Osteoblast (primary cell): Measurements from ENCODE around the gene RBP5. TPM values are rescaled to one million over a fixed set of nuclear protein-coding genes. Genes with fewer than 3 reads are reported as not detected.

Experiments
- DNase-seq: peaks from one replicate; pipeline ENCODE4 v3.0.0; 2011; ENCODE audit warnings: low spot score, mixed read lengths; ENCODE audit not compliant: insufficient read length; ENCODE audit errors: missing footprints
- H2AFZ ChIP-seq: 2 replicates; pipeline ENCODE4 v1.6.0; 2011; ENCODE audit warnings: mild to moderate bottlenecking, low read length
- H3K27ac ChIP-seq: 2 replicates; pipeline ENCODE4 v1.5.1; 2011; ENCODE audit warnings: mild to moderate bottlenecking, low read depth, low read length, moderate library complexity
- H3K27me3 ChIP-seq: 2 replicates; pipeline ENCODE4 v1.6.0; 2012; ENCODE audit warnings: mild to moderate bottlenecking, control low read depth, inconsistent platforms, low read length, moderate library complexity; ENCODE audit not compliant: insufficient read depth
- H3K36me3 ChIP-seq: 2 replicates; pipeline ENCODE4 v1.5.1; 2011; ENCODE audit warnings: mild to moderate bottlenecking, low read length, control low read depth, moderate library complexity; ENCODE audit not compliant: insufficient read depth
- H3K4me1 ChIP-seq: 2 replicates; pipeline ENCODE4 v1.5.1; 2011; ENCODE audit warnings: mild to moderate bottlenecking, low read length, control low read depth, moderate library complexity; ENCODE audit not compliant: insufficient read depth
- H3K4me2 ChIP-seq: 2 replicates; pipeline ENCODE4 v1.6.0; 2011; ENCODE audit warnings: mild to moderate bottlenecking, low read length; ENCODE audit not compliant: insufficient read depth
- H3K4me3 ChIP-seq: fragments of 200-600 bp; sonication (generic); 3 replicates; pipeline ENCODE4 v1.5.1; 2012; ENCODE audit warnings: mild to moderate bottlenecking, low read length, inconsistent platforms; ENCODE audit not compliant: insufficient read depth
- H3K79me2 ChIP-seq: 2 replicates; pipeline ENCODE4 v1.6.0; 2012; ENCODE audit warnings: mild to moderate bottlenecking, low read length, control low read depth, inconsistent platforms; ENCODE audit not compliant: insufficient read depth
- H3K9me3 ChIP-seq: 2 replicates; pipeline ENCODE4 v1.5.1; 2011; ENCODE audit warnings: low read depth, low read length, control low read depth
- H4K20me1 ChIP-seq: 2 replicates; pipeline ENCODE4 v1.6.0; 2012; ENCODE audit warnings: mild to moderate bottlenecking, low read length, control low read depth; ENCODE audit not compliant: insufficient read depth
- CTCF ChIP-seq: IDR thresholded peaks from 2 replicates; pipeline ENCODE4 v1.5.1; 2011; ENCODE audit warnings: mild to moderate bottlenecking, low read depth, low read length, moderate library complexity; ENCODE audit errors: extremely low read depth
- small RNA-seq: library from RNA; depleted of rRNA; stranded (forward); fragments of <200 nt; gene quantifications from one replicate; pipeline ENCODE3, GENCODE V24; 2012
- total RNA-seq: library from RNA; depleted of rRNA; stranded (reverse); fragments of >200 nt; gene quantifications from 2 replicates; pipeline ENCODE4 v1.2.3, GENCODE V29; 2012

RBP5 gene
- total RNA-seq, 1 donor: not detected

GRCh38 chr12:7075518-7075917 lies 53.2 kb downstream of the RBP5 start:
- no peak overlapping the region for H3K4me2 ChIP-seq
- peaks cover 29% of the 10 kb centered on the region for H3K4me1 ChIP-seq
- no peaks in the 10 kb centered on the region for H3K79me2 ChIP-seq
- H2AFZ ChIP-seq: no peak overlapping the region
- no peaks in the 10 kb centered on the region for H4K20me1 ChIP-seq
- no peak for DNase-seq
- TF ChIP-seq CTCF: no peak
- no peak overlapping the region for H3K27ac ChIP-seq
- H3K27me3 ChIP-seq: no peaks in the 10 kb centered on the region
- H3K4me3 ChIP-seq: no peak overlapping the region
- peaks cover 4% of the 10 kb centered on the region for H3K36me3 ChIP-seq
- no peaks in the 10 kb centered on the region for H3K9me3 ChIP-seq

DNA sequence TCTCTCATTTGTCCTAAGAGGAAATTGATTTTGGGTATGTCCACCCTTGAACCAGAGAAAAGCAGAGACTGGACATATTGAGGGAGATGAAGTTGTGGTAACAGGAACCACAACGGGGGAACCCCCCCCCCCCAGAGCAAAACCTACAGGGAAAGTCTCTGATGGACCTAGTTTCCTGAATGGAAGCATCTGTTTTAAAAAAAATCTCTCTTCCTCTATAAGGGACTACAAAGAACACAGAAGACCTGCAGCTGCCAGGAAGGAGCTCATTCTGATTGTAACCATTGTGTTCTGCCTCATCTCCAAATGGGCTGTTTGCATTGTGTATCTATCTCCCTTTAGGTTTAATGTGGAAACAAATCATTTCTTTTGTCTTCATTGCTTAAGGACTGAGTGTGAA lies 54.7 kb downstream of the RBP5 start:
- H3K4me3 ChIP-seq: no peak overlapping the region
- no peaks in the 10 kb centered on the region for H3K27me3 ChIP-seq
- peaks cover 17% of the 10 kb centered on the region for H3K4me1 ChIP-seq
- no peaks in the 10 kb centered on the region for H4K20me1 ChIP-seq
- H3K9me3 ChIP-seq: no peaks in the 10 kb centered on the region
- no peak overlapping the region for H3K4me2 ChIP-seq
- no peak for TF ChIP-seq CTCF
- H3K27ac ChIP-seq: no peak overlapping the region
- H3K79me2 ChIP-seq: no peaks in the 10 kb centered on the region
- H3K36me3 ChIP-seq: no peaks in the 10 kb centered on the region
- no peak overlapping the region for H2AFZ ChIP-seq
- DNase-seq: no peak

Small RNA genes within 50 kb of the gene (small RNA-seq; reads per million reads assigned to genes)
- gene RNU6-485P: not detected

Other genes starting within 250 kb of the RBP5 start
- gene LRRC23, start 224.1 kb downstream of the RBP5 start, total RNA-seq: 7.1 and 7.6 TPM in 2 replicates
- 8.5 and 13.4 TPM in 2 replicates for gene ENO2, start 214.3 kb downstream of the RBP5 start, total RNA-seq
- gene ATN1, start 200.9 kb downstream of the RBP5 start, total RNA-seq: 10.3 and 14.1 TPM in 2 replicates
- not detected in 2 replicates for gene RNU7-1, start 185.1 kb downstream of the RBP5 start, total RNA-seq
- gene C12orf57, start 184.9 kb downstream of the RBP5 start, total RNA-seq: 81.4 and 93.4 TPM in 2 replicates
- 0.29 and 0.36 TPM in 2 replicates for gene PTPN6, start 177.5 kb downstream of the RBP5 start, total RNA-seq
- gene PHB2, start 158.2 kb downstream of the RBP5 start, total RNA-seq: 161 and 168 TPM in 2 replicates
- gene EMG1, start 158.0 kb downstream of the RBP5 start, total RNA-seq: 21.0 and 25.3 TPM in 2 replicates
- gene LPCAT3, start 110.4 kb downstream of the RBP5 start, total RNA-seq: 20.3 and 23.6 TPM in 2 replicates
- 443 and 478 TPM in 2 replicates for gene C1S, start 68.2 kb downstream of the RBP5 start, total RNA-seq
- 313 and 330 TPM in 2 replicates for gene C1R, start 36.4 kb downstream of the RBP5 start, total RNA-seq
- gene C1RL, start 19.7 kb downstream of the RBP5 start, total RNA-seq: 63.7 and 67.5 TPM in 2 replicates
- gene CLSTN3, start 1.5 kb upstream of the RBP5 start, total RNA-seq: 6.2 and 7.6 TPM in 2 replicates
- 35.7 and 48.5 TPM in 2 replicates for gene PEX5, start 60.8 kb upstream of the RBP5 start, total RNA-seq
- gene ACSM4, start 175.2 kb upstream of the RBP5 start, total RNA-seq: not detected in 2 replicates